COR-L47 (cell line): ENCODE measurements around the gene RFPL2.
"Not testable (repeated sequence)": the region's sequence is repeated elsewhere in the genome, so short reads cannot be mapped to it uniquely, and the experiment has no call there.

Experiments
- DNase-seq: peaks from one replicate; lab custom pipeline; 2025; lab: John Stamatoyannopoulos, UW

The RFPL2 gene

DNA sequence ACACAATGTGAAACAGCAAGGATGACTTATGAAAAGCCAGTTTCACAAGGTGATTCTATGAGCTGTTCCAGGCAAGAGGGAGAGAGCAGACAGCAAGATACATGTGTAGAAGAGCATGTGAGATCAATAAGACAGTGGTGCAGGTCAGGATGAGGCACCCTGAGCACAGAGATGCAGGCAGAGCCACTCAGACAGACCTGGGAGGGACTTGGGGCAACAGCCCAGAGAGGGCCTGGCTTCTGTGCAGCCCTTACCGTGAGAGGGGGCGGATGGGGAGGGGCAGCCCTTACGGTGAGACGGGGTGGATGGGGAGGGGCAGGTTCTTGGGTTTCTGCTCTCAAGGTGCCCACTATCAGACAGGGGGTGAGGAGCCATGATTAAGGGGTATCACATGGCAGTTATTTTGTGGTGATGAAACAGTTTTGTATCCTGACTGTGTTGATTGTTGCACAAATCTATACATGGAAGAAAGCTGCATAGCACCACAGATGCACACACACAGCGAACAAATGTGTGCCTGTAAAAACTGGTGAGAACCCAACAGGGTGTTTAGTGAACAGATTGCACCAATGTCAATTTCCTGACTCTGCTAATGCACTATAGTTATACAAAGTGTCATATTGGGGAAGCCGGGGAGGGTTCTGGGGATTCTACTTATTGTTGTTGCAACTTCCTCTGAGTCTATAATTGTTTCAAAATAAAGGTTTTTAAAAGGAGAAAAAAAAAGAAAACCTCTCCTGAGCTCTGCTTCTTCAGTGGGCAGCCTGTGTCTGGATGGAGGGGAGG lies 40.6 kb downstream of the RFPL2 start:
- no peak for DNase-seq

DNA sequence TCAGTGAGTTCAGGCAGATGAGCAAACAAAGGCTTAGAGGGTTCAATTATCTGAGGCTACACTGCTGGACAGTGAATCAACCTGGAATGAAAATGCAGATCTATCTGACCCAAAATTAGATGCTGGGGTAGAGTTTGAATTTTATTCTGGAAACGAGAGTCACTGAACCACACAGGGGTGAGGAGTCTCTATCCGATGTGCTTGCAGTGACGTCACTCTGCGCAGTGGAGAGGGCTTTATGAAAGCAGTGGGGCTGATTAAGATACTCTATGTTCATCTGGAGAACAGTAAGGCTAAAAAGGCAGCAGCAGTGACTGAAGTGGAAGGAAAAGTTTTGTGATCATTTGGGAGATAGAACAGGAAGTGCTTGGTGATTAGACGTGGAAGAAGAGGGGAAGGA lies 44.5 kb downstream of the RFPL2 start:
- DNase-seq: not testable (repeated sequence)

GRCh38 chr22:32158712-32159533 lies 46.0 kb downstream of the RFPL2 start, which contains the start of gene C22orf42:
C22orf42 (minus strand) TSS chr22:32159303; CDS start chr22:32159215, 88 bp downstream.
- no peak for DNase-seq

DNA sequence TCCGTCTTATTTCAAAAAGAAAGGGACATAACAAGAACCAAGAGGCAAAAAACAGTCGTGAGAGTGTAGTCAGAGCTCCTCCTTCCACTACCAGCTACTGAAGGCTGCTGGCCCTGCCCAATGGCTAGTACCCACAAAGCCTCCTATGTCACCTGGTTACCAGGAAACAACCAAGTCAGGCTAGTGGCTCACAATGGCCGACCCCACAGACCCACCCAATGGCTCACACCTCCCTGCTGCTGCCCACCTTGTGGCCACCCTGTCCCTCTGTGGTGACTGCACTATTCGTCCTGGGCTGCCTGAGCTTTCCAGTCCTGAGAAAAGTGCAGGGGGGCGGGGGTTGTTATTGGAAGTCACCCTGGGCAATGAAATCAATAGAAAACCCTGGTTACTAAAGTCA lies 47.2 kb downstream of the RFPL2 start:
- not testable (repeated sequence) for DNase-seq

- DNase-seq: not testable (repeated sequence)
Measured at GRCh38 chr22:32154727-32155126, 50.1 kb downstream of the RFPL2 start.

DNA sequence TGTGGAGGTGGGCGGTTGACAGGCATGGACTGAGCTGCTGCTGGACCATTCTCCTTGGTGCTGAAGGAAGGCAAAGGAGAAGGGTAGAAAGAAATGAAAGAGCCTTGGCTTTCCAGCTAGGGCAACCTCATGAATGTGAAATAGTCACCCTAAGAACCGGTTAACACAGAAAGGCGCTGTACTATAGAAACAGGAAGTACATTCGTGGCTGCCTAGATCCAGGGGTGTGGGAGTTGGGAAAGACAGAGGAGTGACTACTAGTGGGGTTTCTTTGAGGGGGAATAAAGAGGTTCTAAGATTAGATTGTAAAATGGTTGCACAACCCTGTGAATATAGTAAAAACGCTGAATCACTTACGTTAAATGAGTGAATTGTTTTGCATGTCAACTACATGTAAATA lies 53.2 kb downstream of the RFPL2 start:
- not testable (repeated sequence) for DNase-seq

DNA sequence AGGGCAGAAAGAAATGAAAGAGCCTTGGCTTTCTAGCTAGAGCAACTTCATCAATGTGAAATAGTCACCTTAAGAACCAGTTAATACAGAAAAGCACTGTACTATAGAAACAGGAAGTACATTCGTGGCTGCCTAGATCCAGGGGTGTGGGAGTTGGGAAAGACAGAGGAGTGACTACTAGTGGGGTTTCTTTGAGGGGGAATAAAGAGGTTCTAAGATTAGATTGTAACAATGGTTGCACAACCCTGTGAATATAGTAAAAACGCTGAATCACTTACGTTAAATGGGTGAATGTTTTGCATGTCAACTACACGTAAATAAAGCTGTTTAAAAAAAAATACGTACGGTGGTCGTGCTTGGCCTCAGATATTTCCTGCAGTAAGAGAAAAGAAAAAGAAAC lies 54.2 kb downstream of the RFPL2 start:
- DNase-seq: not testable (repeated sequence)

DNA sequence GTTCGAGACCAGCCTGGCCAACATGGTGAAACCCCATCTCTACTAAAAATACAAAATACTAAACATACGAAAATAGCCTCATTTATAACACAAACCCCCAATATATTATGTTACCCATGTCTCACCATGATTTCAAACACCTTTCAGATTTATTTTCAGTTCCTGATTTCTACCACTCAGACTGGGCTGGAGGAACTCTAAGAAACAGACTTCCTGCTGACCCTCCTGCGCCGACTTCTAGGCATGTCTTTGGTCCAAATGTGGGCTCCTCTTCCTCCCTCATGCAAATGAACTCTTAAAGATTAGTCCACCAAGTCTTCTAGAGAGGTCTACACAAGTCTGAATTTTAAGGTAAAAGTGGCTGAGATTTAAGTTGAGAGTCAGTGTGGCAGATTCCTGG lies 56.5 kb downstream of the RFPL2 start:
- not testable (repeated sequence) for DNase-seq

GRCh38 chr22:32147128-32147527 lies 57.7 kb downstream of the RFPL2 start:
- DNase-seq: peak; percentile 27

- no peak for DNase-seq
Measured at GRCh38 chr22:32144496-32145274, 60.2 kb downstream of the RFPL2 start.

DNA sequence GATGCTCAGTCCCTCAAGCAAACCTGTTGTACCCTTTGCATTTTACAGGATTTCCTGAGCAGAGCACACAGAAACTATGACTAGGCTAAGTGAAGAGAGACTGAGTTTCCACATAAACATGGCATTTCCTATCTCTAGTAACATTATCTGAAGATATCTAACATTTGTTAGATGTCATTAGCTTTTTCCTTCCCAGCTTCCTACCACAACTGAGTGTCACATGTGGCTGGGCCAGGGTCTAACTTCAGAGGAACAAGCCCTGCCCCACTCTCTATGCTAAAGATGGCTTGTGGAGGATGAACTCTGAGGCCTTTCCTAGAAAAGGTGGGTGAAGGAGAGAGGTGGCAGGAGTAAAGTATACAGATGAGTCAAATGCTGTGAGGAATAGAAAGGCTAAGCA lies 62.3 kb downstream of the RFPL2 start:
- no peak for DNase-seq

DNA sequence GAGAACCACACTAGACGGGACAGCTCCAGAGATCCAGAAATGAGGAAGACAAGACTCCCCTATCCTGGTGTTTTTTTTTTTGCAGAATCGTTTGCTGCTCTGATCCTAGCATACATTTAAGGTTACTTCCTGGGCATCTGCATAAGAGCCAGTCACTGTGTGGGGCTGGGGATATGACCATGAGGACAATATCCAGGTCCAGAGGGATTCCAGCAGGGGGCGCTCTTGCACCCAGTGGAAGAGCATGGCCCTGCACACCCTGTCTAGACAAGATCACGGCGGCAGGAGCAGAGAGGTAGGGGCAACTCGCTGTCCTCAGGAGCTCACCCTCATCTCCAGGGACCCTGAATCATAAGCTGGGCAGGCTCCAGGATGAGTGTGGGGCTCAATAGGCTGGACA lies 64.2 kb downstream of the RFPL2 start:
- not testable (repeated sequence) for DNase-seq
